IMR-90 (cell line): Measurements from ENCODE around the gene LINC01488. TPM values are rescaled to one million over a fixed set of nuclear protein-coding genes. Genes with fewer than 3 reads are reported as not detected.

Experiments
- ATAC-seq: fragments of 200-7000 bp; cut with Tn5 transposase; 2 replicates; pipeline ENCODE4 v1.9.1; 2020; ENCODE audit warnings: low read depth, mild to moderate bottlenecking, moderate library complexity
- BruUV-seq: library from RNA; stranded (reverse); fragments of 400-500 nt; replicated peaks from 2 replicates; lab custom pipeline; 2021; lab: Mats Ljungman, UMichigan
- CTCF ChIA-PET: fragments of 300-600 bp; formaldehyde crosslinking; extraction: SDS; loops from one replicate; lab custom pipeline; 2021; ENCODE audit warnings: antibody characterized with exemption; lab: Yijun Ruan, JAX
- POLR2A ChIA-PET: fragments of 300-600 bp; sonication (Branson Sonifier 250); formaldehyde crosslinking; loops from one replicate; lab custom pipeline; 2022; ENCODE audit warnings: antibody characterized with exemption; ENCODE audit not compliant: unreplicated experiment; lab: Charles Lee
- DNase-seq: peaks from one replicate; pipeline ENCODE4 v3.0.0; 2013
- H2AFZ ChIP-seq: replicated peaks from 2 replicates; pipeline ENCODE3; 2013; ENCODE audit warnings: low read length, mild to moderate bottlenecking; ENCODE audit not compliant: poor library complexity
- H2AK5ac ChIP-seq: 2 replicates; pipeline ENCODE4 v1.6.1; 2013; ENCODE audit warnings: low read depth, low read length, inconsistent platforms
- H2AK9ac ChIP-seq: replicated peaks from 2 replicates; pipeline ENCODE3; 2013; ENCODE audit warnings: mild to moderate bottlenecking, low read depth, low read length, moderate library complexity; ENCODE audit not compliant: poor library complexity
- H2BK120ac ChIP-seq: 2 replicates; pipeline ENCODE4 v1.6.1; 2013; ENCODE audit warnings: low read depth, low read length, inconsistent platforms
- H2BK15ac ChIP-seq: 3 replicates; pipeline ENCODE4 v1.6.1; 2013; ENCODE audit warnings: low read depth, low read length, inconsistent platforms
- H2BK20ac ChIP-seq: 2 replicates; pipeline ENCODE4 v1.6.1; 2013; ENCODE audit warnings: low read depth, mild to moderate bottlenecking, inconsistent platforms, low read length, moderate library complexity
- H2BK5ac ChIP-seq: 2 replicates; pipeline ENCODE4 v1.6.1; 2013; ENCODE audit warnings: mild to moderate bottlenecking, low read depth, low read length, inconsistent platforms; ENCODE audit not compliant: poor library complexity, severe bottlenecking
- H3K14ac ChIP-seq: replicated peaks from 2 replicates; pipeline ENCODE4 v1.6.1; 2013; ENCODE audit warnings: low read depth, low read length, inconsistent platforms
- H3K18ac ChIP-seq: 2 replicates; pipeline ENCODE4 v1.6.1; 2013; ENCODE audit warnings: low read depth, low read length, control low read depth
- H3K23ac ChIP-seq: 2 replicates; pipeline ENCODE4 v1.6.1; 2013; ENCODE audit warnings: low read depth, low read length, inconsistent platforms
- H3K27ac ChIP-seq: 2 replicates; pipeline ENCODE4 v1.5.1; 2013; ENCODE audit warnings: mild to moderate bottlenecking, control low read depth, low read length; ENCODE audit not compliant: insufficient read depth
- H3K27me3 ChIP-seq: 2 replicates; pipeline ENCODE4 v1.6.1; 2013; ENCODE audit warnings: low read length; ENCODE audit not compliant: control insufficient read depth, insufficient read depth
- H3K36me3 ChIP-seq: 2 replicates; pipeline ENCODE4 v1.6.1; 2013; ENCODE audit warnings: low read length, mixed read lengths; ENCODE audit not compliant: control insufficient read depth, insufficient read depth
- H3K4ac ChIP-seq: 2 replicates; pipeline ENCODE4 v1.6.1; 2013; ENCODE audit warnings: low read depth, low read length, inconsistent platforms
- H3K4me1 ChIP-seq: 2 replicates; pipeline ENCODE4 v1.6.1; 2013; ENCODE audit warnings: low read length, mixed read lengths; ENCODE audit not compliant: control insufficient read depth, insufficient read depth
- H3K4me2 ChIP-seq: 2 replicates; pipeline ENCODE4 v1.6.1; 2013; ENCODE audit warnings: low read depth, mild to moderate bottlenecking, control low read depth, low read length, moderate library complexity
- H3K4me3 ChIP-seq: 2 replicates; pipeline ENCODE4 v1.5.1; 2013; ENCODE audit warnings: low read depth, mild to moderate bottlenecking, control low read depth, low read length, moderate library complexity; ENCODE audit not compliant: insufficient read depth
- H3K56ac ChIP-seq: 2 replicates; pipeline ENCODE4 v1.6.1; 2013; ENCODE audit warnings: low read length, inconsistent platforms; ENCODE audit not compliant: insufficient read depth; ENCODE audit errors: extremely low read depth
- H3K79me1 ChIP-seq, 2 experiments: 2 replicates each; pipeline ENCODE4 v1.6.1; 2013; ENCODE audit warnings: low read length in 2 of 2, inconsistent platforms in 1 of 2, low read depth in 1 of 2
- H3K9ac ChIP-seq: 2 replicates; pipeline ENCODE4 v1.6.1; 2013; ENCODE audit warnings: low read depth, low read length, control low read depth
- H3K9me1 ChIP-seq: 2 replicates; pipeline ENCODE4 v1.6.1; 2013; ENCODE audit warnings: low read length, inconsistent platforms; ENCODE audit not compliant: insufficient read depth
- H3K9me3 ChIP-seq: 2 replicates; pipeline ENCODE4 v1.6.1; 2013; ENCODE audit warnings: low read length; ENCODE audit not compliant: control insufficient read depth, insufficient read depth
- H4K20me1 ChIP-seq: 2 replicates; pipeline ENCODE4 v1.6.1; 2013; ENCODE audit warnings: low read length, inconsistent platforms; ENCODE audit not compliant: insufficient read depth
- H4K5ac ChIP-seq: 2 replicates; pipeline ENCODE4 v1.6.1; 2013; ENCODE audit warnings: mild to moderate bottlenecking, low read depth, low read length, control low read depth
- H4K8ac ChIP-seq, 2 experiments: 2 replicates each; pipeline ENCODE4 v1.6.1; 2013; ENCODE audit warnings: low read depth in 2 of 2, low read length in 2 of 2, control low read depth in 1 of 2, inconsistent platforms in 1 of 2
- H4K91ac ChIP-seq: 2 replicates; pipeline ENCODE4 v1.6.1; 2013; ENCODE audit warnings: low read depth, low read length, inconsistent platforms; ENCODE audit not compliant: insufficient read depth
- BHLHE40 ChIP-seq: fragments of 150-350 bp; IDR thresholded peaks from 2 replicates; pipeline ENCODE4 v1.6.1; 2016; ENCODE audit warnings: mild to moderate bottlenecking, low read depth, low read length
- CEBPB ChIP-seq: IDR thresholded peaks from 2 replicates; pipeline ENCODE4 v1.6.1; 2012; ENCODE audit warnings: low read depth, low read length, improper control_type of control experiment
- CHD1 ChIP-seq: IDR thresholded peaks from 2 replicates; pipeline ENCODE4 v1.6.1; 2012; ENCODE audit warnings: low read depth, low read length, improper control_type of control experiment
- ELK1 ChIP-seq: fragments of 150-350 bp; IDR thresholded peaks from 2 replicates; pipeline ENCODE4 v1.6.1; 2016; ENCODE audit warnings: low read depth, mild to moderate bottlenecking, low read length, moderate library complexity, borderline replicate concordance
- FOS ChIP-seq: fragments of 150-350 bp; IDR thresholded peaks from 2 replicates; pipeline ENCODE4 v1.6.1; 2016; ENCODE audit warnings: low read depth, low read length
- MAFK ChIP-seq: IDR thresholded peaks from 2 replicates; pipeline ENCODE4 v1.6.1; 2012; ENCODE audit warnings: low read depth, low read length, improper control_type of control experiment
- MAZ ChIP-seq: IDR thresholded peaks from 2 replicates; pipeline ENCODE4 v1.6.1; 2012; ENCODE audit warnings: low read depth, mild to moderate bottlenecking, low read length, improper control_type of control experiment, moderate library complexity, borderline replicate concordance
- MXI1 ChIP-seq: IDR thresholded peaks from 2 replicates; pipeline ENCODE4 v1.6.1; 2012; ENCODE audit warnings: low read depth, mild to moderate bottlenecking, low read length, moderate library complexity, borderline replicate concordance
- POLR2A ChIP-seq: IDR thresholded peaks from 2 replicates; pipeline ENCODE4 v1.6.1; 2012; ENCODE audit warnings: mild to moderate bottlenecking, low read depth, low read length
- RFX5 ChIP-seq: IDR thresholded peaks from 2 replicates; pipeline ENCODE4 v1.8.0; 2012; ENCODE audit warnings: low read depth, mild to moderate bottlenecking, low read length, moderate library complexity
- WGBS, 2 experiments: methylation state at CpG; one replicate each; pipeline versions ENCODE4 v1.1.5 to v1.1.7; 2013; ENCODE audit warnings: missing lambda C conversion rate in 2 of 2; ENCODE audit not compliant: insufficient read length in 1 of 2; ENCODE audit errors: extremely low coverage in 2 of 2; 5-methylcytosine and 5-hydroxymethylcytosine counted together
- dilution Hi-C: fragments of 300-500 bp; cut with HindIII; formaldehyde crosslinking; loops from one replicate; pipeline ENCODE4 v1.14.3; 2018; ENCODE audit warnings: low sequenced_read_pairs; ENCODE audit not compliant: unreplicated experiment
- in situ Hi-C: fragments of 300-500 bp; cut with MboI; formaldehyde crosslinking; loops from 3 replicates; pipeline ENCODE4 v1.14.3; 2019; ENCODE audit warnings: low sequenced_read_pairs, inconsistent platforms, mixed read lengths
- intact Hi-C: fragments of 100-400 bp; cut with micrococcal nuclease; formaldehyde crosslinking; loops from 2 replicates; pipeline ENCODE4 v1.10.0; 2022
- polyA plus RNA-seq, 3 experiments: library from polyadenylated mRNA; depleted of rRNA; stranded (reverse); fragments of >200 nt; gene quantifications; 2 replicates each; pipeline ENCODE4 v1.2.3, GENCODE V29; 2012; ENCODE audit warnings: low replicate concordance in 1 of 3
- total RNA-seq: library from RNA; depleted of rRNA; stranded (reverse); fragments of >200 nt; gene quantifications from 2 replicates; pipeline ENCODE4 v1.2.3, GENCODE V29; 2012

The LINC01488 gene
- total and polyA plus RNA-seq, 2 of the 4 experiments (the other 2 are of a cell fraction): not detected

- H3K14ac ChIP-seq: no peak overlapping the region
- no peak overlapping the region for H3K23ac ChIP-seq
- DNase-seq: peak; percentile 80
- POLR2A ChIA-PET: interaction anchor here (1.0 kb wide), 1 partner anchor 181 kb away, joined by 3 read pairs; no protein-coding TSS in a partner anchor
- 0 out of 2 replicates have a peak overlapping the region, but pooled peaks have one; percentile 4 for H3K4ac ChIP-seq
- no peak overlapping the region for H3K4me2 ChIP-seq
- dilution Hi-C loops (no loop called here), intact Hi-C loops (loop anchor here (1.0 kb wide), 1 partner anchor 47 kb away; no protein-coding TSS in a partner anchor), in situ Hi-C loops (no loop called here)
- H4K91ac ChIP-seq: no peak overlapping the region
- WGBS, 2 experiments: 12% methylated on average over 6 of the region's 14 CpGs; no CpG with 5 or more reads in 1 of the 2 experiments
- H3K18ac ChIP-seq: no peak overlapping the region
- TF ChIP-seq MAZ (0 out of 2 replicates have a peak, but pooled peaks have one; percentile 40), POLR2A (no peak), ELK1 (no peak), CEBPB (no peak), FOS (no peak), MXI1 (no peak), MAFK (peak; percentile 84), RFX5 (no peak), CHD1 (no peak), BHLHE40 (no peak)
- H2AFZ ChIP-seq: peak overlapping the region; percentile 63
- peak; percentile 84 for ATAC-seq
- H3K4me3 ChIP-seq: no peak overlapping the region
- H2BK5ac ChIP-seq: no peak overlapping the region
- H3K27me3 ChIP-seq: no peaks in the 10 kb centered on the region
- H2BK20ac ChIP-seq: no peak overlapping the region
- no peak overlapping the region for H3K27ac ChIP-seq
- CTCF ChIA-PET: interaction anchor here (0.6 kb wide), 1 partner anchor 9 kb away, joined by 5 read pairs; no protein-coding TSS in a partner anchor
- peak overlapping the region; percentile 30; the same call in 1 of the 2 replicates for H2AK5ac ChIP-seq
- no peaks in the 10 kb centered on the region; the same call in 1 of the 2 replicates for H3K9me1 ChIP-seq
- H3K9me3 ChIP-seq: peaks cover 19% of the 10 kb centered on the region
- H2AK9ac ChIP-seq: peak overlapping the region; percentile 67
- H3K79me1 ChIP-seq: 0 out of 4 replicates have a peak, but pooled peaks cover 0 to 3% of the 10 kb centered on the region in 2 experiments
- H4K5ac ChIP-seq: no peak overlapping the region
- H4K8ac ChIP-seq: no peak overlapping the region
- H4K20me1 ChIP-seq: no peaks in the 10 kb centered on the region
- no peak overlapping the region for H3K9ac ChIP-seq
- no TSS peak for BruUV-seq
- H2BK120ac ChIP-seq: 0 out of 2 replicates have a peak overlapping the region, but pooled peaks have one; percentile 37
- H2BK15ac ChIP-seq: no peak overlapping the region
- no peak overlapping the region for H3K56ac ChIP-seq
- peaks cover 12% of the 10 kb centered on the region for H3K4me1 ChIP-seq
- H3K36me3 ChIP-seq: no peaks in the 10 kb centered on the region
Measured at GRCh38 chr11:69463181-69463994, 18.1 kb upstream of the LINC01488 start.
